Dermis microvascular lymphatic vessel endothelial cell (primary cell): ENCODE data around the gene AKAP1. TPM values are rescaled to one million over a fixed set of nuclear protein-coding genes. Genes with fewer than 3 reads are reported as not detected.
"Not testable (repeated sequence)": the region's sequence is repeated elsewhere in the genome, so short reads cannot be mapped to it uniquely, and the experiment has no call there.

Experiments used
- DNase-seq, 2 donors: peaks; one replicate each; pipeline versions ENCODE4 v3.0.0 to v3.0.0-alpha.2; 2010; ENCODE audit warnings: low read depth in 2 of 2
- total RNA-seq: library from RNA; depleted of rRNA; stranded (reverse); fragments of >200 nt; gene quantifications from 2 replicates; pipeline ENCODE4 v1.2.1, GENCODE V29; 2014

The AKAP1 gene
- total RNA-seq, 1 donor from 2014 or later = 22.1 TPM

DNA sequence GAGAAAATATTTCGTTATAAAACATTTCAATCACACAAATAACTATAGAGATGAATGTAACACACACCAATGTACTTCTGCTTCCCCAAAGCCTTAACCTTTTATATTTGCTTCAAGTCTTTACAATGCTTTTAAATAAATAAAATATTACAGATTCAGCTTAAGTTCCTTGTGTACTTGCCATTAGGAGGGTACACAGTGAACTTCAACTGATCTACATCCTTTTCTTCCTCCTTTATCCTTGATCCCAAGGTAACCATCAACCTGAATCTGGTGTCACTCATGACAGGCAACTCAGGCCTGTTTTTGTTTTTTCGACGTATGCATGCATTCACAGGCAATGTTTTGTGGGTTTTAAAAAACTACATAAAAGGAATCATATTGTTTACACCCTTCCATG is 9.3 kb upstream of the AKAP1 start:
- DNase-seq = no peak

DNA sequence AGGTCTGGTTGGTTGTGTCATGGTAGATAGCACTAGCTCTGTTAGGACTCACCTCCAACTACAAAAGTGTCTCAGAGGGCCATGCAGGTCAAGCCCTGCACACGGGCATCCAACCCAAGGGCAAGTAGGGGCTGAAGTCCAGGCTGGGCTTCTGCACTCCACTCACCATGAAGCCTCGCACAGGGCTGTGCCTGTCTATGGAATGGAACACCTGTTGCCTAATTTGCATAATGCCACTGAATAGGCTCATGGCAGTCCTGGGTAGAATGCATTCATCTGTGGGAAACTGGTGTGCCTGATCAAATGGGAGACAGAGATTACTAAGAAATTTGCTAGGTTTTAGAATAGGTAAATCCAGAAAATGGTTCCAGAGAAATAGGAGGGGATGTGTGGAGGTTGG is 8.0 kb upstream of the AKAP1 start:
- no peak for DNase-seq

DNA sequence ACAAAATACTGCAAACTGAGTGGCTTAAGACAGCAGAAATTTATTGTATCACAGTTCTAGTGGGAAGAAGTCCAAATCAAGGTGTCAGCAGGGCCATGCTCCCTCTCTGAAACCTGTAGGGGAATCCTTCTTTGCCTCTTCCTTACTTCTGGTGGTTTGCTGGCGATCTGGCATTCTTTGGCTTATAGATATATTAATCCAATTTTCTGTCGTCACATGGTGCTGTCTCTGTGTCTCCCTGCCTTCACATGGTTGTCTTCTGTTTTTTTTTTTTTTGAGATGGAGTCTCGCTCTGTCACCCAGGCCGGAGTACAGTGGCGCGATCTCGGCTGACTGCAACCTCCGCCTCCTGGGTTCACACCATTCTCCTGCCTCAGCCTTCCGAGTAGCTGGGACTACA is 6.8 kb upstream of the AKAP1 start:
- DNase-seq = no peak

DNA sequence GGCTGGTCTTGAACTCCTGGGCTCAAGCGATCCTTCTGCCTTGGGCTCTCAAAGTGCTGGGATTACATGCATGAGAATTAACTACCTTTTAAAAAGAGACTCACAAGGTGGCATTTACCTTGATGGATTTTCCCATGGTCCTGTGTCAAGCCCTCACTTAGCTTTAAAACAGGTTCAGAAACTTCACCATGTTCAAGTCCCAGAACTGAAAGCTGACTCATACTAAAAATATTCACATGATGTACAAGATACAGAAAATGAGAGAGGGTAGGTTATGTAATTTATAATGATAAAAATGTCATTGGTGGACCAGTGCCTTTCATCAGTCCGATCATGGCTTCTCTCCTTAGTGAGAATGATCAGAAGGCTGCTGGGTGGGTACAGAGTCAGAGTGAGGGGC is 4.3 kb upstream of the AKAP1 start:
- DNase-seq = no peak

DNA sequence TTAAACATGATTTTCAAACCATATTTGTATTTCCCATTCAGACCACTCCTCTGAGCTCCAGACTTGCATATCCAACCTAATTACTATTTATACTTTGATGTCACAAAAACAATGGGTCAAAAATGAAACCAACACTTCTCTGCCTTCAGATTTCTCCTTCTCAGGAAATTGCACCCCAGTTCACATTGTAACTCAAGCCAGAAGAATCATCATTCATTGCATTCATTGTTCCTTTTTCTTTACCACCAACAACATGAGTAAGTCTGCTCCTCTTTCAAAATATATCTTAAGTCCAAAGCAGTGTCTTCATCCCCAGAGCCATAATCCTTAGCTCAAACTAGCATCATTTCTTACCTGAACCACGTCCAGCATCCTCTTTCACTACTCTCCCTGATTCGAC is 2.6 kb upstream of the AKAP1 start:
- no peak for DNase-seq

DNA sequence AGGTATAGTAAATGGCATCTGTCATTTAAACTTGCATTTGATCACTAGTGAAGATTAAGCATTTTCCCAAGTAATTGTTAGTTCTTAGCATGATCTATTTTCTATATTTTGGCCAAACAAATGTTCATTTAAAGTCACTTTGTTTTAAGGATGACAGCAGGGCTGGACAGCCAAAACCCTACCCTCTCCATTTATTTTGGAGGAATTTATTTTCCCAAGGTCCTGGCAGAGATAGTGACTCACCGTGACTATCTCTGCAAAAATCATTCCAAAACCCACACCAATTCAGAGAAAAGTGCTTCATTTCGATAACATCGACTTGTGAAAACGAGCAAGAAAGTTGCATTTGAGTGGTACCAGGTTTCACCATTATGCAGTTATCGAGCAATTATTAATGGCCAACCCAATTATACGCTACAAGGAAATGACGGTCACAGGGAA is 665 bp upstream of the AKAP1 start:
- no peak for DNase-seq

DNA sequence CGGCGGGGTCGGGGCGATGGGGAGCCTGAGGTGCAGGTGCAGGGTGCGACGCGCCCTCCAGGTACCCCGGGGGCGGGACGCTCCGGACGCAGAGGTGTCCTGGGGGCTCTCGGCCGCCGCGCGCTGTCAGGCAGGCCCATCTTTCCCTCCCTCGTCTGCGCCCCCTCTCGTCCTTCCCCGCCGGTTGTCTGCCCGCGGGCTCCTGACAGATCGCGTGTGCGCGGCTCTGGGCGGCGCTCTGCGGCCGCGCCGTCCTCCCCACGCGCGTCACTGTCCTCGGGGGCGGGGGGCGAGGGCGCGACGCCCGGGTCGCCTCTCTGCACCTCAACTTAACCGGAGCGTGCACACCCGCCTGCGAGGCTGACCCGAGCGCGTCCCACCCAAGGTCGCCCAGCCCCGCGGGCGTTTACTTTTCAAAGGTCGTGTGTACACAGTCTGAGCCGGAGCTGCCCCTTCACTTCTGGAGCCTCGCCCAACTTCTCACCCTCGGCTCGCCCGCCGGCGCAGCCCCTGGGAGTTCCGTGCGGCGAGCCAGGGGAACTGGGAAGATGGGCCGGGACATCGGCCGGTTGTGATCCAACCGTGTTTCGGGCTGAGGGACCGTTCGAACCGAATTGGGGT is 512 bp downstream of the AKAP1 start:
- peak; percentile 15 to 59 for DNase-seq

DNA sequence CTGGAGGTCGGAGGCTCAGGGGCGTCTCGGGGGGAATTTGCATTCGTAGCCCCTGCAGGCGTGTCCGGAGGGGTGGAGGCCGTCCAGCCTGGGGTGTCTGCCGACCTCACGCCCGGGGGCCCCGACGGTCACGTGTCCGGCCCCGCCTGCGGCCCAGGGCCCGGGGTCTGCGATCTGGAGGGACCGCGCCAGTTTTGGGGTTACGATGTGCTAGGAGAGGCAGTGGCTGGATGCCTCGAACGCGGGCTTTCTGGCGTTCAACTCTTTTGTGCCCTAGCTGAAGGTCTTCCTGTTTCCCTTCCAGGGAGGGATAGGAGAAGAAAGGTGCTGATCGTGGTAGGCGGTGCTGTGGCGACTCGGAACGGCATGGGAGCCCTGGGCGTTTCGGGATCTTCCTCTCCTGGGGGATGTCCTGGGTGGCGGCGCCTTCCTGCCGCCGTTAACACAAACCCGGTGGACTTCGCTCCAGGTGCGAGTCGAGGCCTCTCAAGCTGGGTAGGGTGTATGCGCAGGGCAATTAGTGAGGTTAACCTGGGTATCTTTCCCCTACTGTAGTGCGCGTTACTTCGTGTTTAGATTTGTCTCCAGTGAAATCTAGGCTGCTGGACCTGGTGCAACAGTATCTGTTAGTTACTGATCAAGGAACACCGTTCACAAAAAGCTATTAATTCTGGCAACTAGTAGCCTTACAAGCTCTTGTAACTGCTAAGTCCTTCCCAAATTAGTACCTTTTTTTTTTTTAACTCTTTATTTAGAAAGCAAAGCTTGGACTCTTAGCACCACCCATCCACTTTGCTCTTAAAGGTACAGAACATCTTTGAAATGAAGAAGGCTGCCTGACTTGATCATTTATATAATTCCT is 1.3 kb downstream of the AKAP1 start:
- DNase-seq = peak in 1 of 2 donors; percentile 15

DNA sequence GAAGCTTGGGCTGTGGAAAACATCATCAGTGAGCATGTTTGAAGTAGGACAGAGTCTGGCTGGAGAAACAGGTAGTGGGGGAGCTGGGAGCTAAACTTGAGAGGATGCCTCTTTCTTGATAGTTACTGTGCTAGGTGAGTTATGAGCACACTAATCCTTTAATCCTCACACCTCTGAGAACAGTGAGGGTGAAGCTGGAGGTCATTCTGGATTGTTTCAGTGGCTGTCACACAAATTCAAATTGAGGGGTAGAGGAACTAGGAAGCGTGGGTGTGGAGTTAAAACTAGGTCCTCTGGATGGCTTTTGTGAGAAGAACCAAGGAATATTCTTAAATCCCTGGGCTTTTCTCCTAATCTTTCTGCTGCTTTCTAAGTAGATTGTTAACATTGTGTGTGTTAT is 3.3 kb downstream of the AKAP1 start:
- no peak for DNase-seq

DNA sequence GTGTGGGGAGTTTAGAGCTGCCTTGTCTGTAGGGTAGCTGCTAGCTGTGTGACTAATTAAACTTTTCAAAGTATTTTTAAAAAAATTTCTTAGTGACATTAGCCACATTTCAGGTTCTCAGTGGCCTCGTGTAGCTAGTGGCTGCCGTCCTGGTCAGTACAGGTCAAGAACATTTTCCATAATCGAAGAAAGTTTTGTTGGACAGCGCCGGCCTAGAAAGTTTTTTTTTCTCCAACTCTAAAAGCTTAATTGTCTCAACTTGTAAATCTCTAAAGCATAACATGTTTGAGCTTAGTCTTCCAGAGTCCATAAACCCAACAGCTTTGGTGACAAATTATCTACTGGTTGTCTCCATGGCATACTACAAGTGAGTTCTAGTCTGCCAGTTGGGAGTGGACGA is 4.3 kb downstream of the AKAP1 start:
- DNase-seq = no peak

DNA sequence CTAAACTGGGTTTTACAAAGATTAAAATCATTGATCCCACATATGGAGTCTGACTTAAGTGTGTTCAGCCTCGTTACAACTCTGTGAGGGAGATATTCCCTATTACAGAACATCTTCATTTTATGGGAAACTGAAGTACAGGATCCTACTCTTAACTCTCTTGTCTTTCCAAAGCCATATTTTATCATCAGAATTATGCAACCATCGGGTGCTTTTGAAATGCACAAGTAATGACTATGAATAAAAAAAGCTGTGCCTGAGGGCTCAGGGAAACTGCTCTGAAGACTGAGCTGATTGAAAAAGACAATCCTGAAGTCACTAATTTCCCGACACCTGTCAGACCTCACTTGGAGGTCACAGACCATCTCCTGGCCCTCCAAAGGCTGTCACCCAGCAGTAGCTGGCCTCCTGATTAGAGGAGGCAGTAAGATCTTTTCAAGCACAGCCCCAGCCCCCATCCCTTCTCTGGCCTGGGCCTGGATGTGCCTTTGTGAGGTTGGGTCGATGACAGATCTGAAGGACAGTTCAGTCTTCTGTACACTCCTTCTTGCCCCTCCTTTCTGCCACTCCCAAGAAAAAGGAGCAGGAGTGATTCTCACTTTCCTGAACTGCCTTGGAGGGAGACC is 5.6 kb downstream of the AKAP1 start:
- DNase-seq = no peak

DNA sequence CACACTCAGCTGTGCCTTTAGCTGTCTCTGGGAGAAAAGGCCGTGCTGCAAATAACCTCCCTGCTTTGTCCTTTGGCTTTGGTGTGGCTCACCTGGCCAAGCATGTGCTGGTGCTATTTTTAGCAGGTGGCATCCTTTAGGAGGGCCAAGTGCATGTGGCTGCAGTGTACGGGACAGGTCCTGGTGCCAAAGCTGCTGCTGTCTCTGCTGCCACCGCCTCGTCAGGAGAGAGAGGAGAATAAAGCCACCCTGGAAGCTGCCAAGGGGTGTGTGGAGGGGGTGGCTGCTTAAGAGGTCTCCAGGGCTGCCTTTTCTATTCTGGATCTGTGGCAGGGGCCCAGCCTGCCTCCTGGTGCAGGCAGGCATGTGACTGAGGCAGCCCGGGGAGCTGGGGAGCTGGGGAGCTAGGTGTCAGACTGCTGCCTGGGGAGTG is 6.2 kb downstream of the AKAP1 start:
- no peak for DNase-seq

DNA sequence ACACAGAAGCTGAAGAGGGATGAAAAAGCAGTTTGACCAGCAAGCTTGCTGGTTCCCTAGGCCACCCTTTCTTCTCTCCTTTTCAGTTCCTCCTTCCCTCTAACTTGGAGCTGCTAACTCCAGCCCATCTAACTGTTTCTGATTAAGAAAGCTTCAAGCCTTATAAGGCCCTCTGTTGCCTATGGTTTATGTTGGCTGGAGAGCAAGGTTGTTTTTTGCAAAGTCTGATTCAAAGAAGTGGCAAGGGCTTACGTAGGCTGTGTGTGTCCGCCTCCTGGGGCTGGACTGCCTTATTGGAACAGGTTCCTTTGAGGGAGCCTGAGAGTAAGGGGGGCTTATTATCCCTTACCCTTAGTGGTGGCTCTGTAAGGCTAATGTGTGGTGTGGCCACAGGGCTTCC is 7.1 kb downstream of the AKAP1 start:
- DNase-seq = no peak

DNA sequence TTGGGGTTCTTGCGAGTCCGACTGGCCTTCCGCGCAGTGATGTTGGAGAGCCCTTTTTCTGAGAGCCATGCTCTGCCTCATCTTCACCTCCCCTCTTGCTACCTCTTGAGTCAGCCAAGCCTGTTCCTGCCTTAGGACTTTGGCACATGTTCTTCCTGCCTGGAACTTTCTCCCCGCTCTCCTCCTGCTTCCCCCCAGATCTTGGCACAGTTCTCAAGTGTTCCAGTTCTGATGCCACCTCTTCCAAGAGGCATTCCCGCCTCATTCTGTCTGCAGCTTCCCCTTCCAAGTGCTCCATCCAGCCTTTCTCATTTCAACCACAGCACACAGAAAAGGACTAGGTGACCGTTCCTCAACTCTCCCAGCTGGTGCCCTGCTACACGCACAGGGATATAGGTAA is 7.7 kb downstream of the AKAP1 start:
- DNase-seq = no peak

DNA sequence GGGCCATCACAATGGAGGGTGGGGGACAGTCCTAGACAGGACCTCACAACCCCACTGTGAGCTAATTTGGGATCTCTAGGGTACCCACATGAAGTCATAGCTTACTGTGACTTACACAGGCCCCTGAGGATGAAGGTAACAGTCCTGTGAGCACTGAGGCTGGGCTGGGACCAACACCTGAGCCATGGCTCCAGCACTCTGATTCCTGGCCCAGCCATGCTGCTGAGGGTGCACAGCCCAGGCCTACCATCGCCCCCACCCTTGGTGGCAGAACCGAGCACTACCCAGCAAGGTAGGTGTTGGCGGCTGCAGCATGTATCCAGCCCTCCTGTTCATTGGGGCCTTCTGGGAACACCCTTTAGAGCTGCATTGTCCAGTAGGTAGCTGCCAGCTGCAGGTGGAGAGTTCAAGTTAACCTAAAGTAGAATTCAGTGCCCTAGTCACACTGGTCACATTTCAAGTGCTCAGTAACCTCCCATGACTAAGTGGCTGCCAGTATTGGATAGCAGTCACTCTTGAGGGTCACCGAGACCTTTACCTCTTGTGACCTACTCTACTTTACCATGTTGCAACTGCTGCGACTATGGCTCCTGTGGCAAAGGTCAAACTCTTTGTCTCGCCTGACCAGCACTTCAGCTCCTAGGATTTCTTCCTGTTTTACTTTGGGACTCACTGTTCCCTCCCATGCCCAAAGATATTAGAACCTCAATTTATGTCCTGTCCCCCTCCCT is 11.6 kb downstream of the AKAP1 start:
- DNase-seq = no peak

DNA sequence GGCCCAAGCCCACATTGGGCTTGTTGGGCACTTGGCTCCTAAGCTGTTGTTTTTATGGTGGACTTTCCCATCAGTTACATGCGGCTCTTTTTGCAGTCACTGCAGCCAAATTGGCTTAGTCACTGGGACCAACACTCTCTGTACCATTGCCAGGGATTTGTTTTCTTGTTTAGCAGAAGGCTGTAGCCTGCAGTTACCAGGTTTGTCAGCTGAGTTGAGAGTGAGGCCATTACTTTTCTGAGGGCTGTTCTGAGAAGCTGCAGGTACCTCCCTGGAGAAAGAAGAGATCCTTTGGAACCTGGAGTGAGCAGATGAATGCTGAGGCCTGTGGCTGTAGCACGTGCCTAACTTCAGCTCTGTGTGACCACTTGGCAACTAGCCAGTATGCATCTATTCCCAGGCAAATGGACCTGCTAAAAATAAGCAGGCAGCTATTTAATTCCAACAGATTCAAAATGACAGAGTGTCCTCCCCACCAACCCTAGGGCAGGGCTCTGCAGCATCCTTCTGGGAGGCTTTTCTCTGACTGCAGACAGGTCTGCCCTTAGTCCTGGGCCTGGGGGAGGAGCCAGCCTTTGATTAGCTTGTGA is 12.9 kb downstream of the AKAP1 start:
- peak; percentile 75 to 81 for DNase-seq

DNA sequence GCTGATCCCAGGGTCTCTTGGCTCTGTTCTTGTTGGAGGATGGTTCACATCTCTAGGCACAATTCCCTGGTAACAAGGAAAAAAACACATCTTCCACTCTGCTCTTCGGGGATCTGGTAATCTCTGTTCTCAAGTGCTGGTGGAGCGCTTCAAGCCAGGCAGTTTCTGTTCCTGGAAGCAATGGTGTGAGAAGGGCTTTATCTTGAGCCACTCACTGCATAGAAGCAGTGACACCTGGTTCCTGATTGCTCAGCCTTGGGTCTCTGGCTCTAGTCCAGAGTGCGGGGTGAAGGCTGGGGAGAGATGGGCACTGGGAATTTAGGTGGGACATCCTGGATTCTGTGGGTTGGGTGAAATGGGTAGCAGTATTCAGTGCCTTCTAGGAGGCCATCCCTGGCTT is 14.1 kb downstream of the AKAP1 start:
- no peak for DNase-seq

DNA sequence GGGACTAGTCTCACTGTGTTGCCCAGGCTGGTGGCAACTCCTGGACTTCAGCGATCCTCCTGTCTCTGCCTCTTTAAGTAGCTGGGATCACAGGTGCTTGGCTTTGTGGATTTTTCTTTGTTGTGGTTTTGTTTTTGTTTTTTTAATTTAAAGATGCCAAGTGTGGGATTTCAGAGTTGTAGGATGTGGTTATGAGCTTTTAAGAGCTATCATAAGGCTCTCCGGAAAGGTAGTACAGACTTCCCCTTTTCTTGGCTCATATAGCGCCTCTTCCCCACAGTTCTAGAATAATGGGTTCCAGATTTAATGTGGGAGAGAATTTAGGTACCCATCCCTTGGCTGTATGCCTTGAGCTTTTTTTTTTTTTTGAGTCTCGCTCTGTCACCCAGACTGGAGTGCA is 17.1 kb downstream of the AKAP1 start:
- DNase-seq = no peak

DNA sequence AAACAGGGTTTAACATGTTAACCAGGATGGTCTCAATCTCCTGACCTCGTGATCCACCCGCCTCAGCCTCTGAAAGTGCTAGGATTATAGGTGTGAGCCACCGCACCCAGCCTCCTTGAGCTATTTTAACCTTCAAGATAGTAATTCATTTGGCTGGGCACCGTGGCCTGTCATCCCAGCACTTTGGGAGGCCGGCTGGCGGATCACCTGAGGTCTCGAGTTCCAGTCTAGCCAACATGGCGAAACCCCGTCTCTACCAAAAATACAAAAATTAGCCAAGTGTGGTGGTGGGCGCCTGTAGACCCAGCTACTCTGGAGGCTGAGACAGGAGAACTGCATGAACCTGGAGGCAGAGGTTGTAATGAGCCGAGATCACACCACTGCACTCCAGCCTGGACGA is 17.6 kb downstream of the AKAP1 start:
- not testable (repeated sequence) for DNase-seq

DNA sequence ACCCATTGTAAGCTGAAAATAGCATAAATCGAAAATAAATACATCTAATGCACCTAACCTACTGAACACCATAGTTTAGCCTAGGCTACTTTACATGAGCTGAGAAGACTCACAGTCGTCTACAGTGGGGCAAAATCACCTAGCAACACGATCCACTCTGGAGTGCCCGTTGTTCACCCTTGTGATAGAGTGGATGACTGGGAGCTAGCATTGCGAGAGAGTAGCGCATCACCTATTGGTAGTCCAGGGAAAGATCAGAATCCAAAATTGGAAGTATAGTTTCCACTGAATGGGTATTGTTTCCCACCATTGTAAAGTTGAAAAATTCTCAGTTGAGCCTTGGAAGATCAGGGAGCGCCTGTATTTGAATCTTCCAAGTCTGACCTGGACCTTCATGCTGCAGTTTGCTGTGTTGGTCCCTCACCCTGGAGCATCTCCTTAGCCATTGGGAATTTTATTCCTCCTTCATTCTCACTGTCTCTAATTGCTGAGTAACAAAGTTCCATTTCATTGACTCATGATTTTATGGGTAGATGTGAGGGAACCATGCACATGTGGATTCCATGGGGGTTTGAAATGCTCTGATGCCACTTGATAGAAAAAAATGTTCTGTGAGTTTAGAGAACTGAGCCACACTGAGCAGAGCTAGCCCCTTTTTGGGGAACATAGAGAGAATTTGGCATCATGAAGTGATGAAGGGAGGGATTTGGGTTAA is 19.6 kb downstream of the AKAP1 start:
- DNase-seq = no peak

DNA sequence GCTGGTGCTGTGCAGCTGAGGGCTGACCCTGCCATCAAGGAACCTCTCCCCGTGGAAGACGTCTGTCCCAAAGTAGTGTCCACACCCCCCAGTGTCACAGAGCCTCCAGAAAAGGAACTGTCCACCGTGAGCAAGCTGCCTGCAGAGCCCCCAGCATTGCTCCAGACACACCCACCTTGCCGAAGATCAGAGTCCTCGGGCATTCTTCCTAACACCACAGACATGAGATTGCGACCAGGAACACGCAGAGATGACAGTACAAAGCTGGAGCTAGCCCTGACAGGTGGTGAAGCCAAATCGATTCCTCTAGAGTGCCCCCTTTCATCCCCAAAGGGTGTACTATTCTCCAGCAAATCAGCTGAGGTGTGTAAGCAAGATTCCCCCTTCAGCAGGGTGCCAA is 20.5 kb downstream of the AKAP1 start:
- no peak for DNase-seq
